NK-92 (cell line): ENCODE results near the gene ARRDC3.

Experiments
- DNase-seq: peaks from one replicate; lab custom pipeline; 2025; ENCODE audit not compliant: unreplicated experiment; lab: John Stamatoyannopoulos, UW

The ARRDC3 gene

GRCh38 chr5:91384671-91385430 is 1.7 kb upstream of the ARRDC3 start:
- DNase-seq = no peak

DNA sequence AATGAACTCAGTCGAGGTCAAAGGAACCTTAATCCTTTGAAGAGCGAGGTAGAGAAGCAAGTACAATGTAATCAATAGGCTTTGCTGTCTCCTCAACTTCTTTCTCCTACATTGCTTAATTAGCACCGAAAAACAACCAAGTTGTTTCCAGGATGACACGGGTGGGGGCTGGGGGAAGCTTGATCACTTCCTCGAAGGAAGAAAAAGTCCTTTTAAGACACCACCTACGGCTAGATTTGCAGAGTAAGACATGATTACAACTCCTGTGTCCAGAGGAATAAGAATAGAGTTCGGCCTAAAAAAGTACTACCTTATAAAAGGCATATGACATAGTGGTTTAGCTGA is 811 bp upstream of the ARRDC3 start:
- DNase-seq = no peak

- no peak for DNase-seq
Observed at GRCh38 chr5:91382530-91383026, 539 bp downstream of the ARRDC3 start.

DNA sequence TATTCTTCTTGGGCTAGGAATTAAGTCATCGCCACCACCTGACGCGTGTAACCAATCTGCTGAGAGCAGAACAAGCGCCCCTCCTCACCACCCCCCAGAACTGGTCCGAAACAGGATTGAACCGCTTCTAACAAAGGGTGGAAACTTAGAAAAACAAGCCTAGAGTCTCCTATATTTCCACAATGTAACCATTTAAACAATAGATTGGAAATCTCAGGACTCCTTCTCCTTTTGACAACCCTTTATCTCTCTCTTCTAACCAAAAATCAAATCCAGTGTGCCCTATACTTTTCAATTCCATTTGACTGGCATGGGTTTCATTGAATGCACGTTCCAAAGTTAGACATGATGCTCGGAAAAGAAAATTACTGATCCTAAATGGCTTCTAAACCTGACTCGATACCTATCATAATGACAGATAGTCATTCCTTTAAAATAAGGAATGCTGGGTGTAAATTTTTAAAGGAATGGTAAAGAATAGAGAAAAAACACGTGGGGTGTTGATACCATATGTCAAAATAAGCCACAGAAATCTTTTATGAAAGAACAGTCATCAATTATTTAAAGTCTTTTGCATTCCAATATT is 1.2 kb downstream of the ARRDC3 start:
- peak; percentile 14 for DNase-seq

DNA sequence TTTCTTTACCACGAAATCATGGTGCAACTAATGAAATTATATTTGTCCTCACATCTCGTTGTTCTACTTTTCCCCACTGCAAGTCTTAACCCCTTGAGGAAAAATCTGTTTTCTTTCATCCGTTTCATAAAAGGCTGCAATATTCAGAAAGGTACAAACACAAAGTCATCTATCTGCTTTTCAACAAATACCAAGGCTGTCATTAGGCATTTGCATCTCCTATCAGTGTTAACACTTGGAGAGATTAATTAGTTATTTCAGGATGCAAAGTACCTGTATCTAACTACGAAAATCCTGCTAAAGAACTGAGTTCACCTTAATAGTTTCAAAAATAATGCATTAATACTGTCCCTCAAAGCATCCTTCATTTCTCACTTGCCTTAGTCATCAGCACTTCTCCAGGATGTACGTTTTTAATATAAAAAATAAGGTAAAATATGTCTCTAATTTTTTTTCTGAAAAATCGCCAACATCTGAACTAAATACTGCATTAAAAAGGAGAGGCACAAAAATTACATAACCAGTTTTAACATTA is 1.8 kb downstream of the ARRDC3 start:
- no peak for DNase-seq

GRCh38 chr5:91380491-91381238 is 2.5 kb downstream of the ARRDC3 start:
- DNase-seq = peak; percentile 80

- peak; percentile 75 for DNase-seq
Observed at GRCh38 chr5:91379914-91380490, 3.1 kb downstream of the ARRDC3 start.

- no peak for DNase-seq
Observed at GRCh38 chr5:91379246-91379913, 3.7 kb downstream of the ARRDC3 start.

DNA sequence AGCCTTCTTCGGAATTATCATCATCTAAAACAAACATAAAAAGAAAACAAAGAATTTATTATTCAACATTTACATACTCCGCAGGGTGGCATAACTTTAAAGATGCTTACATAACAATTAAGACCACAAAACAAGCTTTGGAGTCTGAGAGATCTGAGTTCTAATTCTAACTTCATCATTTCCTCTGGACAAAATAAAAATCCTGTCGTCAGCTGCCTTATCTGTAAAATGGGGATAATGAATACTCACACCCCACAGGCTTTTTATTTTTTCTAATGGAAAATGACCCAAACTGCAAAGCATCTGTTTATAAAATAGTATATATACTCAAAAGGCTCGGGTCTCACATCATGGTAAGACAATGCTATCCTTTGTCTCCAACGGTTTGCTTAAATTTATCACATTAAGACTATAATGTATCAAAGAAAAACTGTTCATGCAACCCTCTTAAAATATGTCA is 4.3 kb downstream of the ARRDC3 start:
- no peak for DNase-seq

DNA sequence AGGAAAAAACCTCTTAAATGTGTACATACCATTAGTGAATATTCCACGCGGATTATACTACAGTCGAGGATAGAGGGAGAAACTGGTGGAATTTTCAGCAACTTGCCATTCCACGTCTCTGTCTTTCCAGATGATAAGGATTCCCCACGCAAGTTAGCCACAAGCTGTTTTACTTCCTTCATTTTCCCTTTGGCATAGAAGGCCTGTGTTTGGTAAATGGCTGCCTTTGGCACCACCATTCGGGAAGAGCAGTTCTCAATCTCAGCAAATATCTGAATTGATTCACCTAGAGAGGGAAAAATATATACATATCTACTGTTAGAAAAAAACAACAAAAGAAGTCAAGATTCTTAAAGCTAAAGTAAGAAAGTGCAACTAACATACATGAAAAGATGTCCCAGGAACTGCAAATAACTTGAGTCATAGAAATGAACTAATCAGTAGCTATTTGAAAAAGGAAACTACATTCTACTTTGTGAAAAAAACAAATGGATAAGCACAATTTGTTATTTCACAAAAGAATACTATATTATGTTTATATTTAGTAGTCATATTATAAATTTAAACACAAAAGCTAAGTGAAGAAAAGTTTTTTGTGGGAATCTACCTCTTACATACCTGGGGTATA is 8.1 kb downstream of the ARRDC3 start:
- DNase-seq = no peak

DNA sequence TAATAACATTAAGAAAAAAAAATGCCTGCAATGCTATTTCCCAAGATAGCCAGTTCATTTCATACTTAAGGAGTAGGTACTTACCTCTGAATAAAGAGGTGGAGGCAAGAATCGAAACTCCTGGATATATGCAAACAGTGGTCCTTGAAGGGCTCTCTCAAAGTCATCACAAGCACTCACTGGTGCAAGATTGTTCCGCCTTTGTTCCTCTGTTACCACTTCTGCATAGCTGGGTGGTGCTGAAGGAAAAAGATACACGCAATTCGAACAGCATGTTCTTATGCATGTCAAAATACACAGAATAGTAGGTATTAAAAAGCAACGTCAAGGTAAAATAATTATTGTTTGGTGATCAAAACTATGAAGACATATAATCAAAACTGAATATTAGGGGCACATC is 9.5 kb downstream of the ARRDC3 start:
- DNase-seq = no peak

- DNase-seq = no peak
Observed at GRCh38 chr5:91373006-91373405, 10.1 kb downstream of the ARRDC3 start.

DNA sequence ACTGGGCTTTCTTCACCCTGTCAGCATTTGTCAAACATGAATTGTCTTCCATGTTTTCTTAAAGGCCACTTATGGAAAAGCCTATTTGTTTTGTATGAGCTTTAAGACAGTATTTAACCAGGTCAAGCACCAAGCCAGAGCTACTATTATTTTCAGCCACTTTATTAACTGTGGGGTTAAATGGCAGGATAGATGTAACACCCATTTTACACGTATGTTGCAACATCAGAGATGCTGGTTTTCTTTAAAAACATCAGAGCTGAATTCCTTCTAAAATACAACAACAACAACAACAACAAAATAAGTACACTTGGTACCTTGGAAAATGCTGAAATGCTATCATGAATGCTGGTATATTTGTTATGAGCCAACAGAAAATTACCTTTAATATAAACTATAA is 13.6 kb downstream of the ARRDC3 start:
- no peak for DNase-seq

GRCh38 chr5:91367908-91368648 is 15.0 kb downstream of the ARRDC3 start:
- DNase-seq = no peak

- no peak for DNase-seq
Observed at GRCh38 chr5:91367344-91367743, 15.8 kb downstream of the ARRDC3 start.

DNA sequence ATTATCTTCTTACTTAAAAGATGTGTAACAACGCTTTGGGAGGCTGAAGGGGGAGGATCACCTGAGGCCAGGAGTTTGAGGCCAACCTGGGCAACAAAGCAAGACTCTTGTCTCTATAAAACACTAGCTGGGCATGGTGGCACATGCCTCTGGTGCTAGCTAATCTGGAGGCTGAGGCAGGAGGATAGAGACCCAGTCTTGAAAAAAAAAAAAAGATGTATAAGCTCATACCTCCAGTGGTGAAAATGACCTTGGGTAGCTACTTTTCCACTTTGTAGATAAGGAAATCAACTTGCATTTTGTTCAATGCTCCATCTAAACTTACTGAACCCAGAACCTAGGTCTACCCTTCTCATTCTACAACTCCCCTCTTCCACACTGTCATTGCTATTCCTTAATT is 16.6 kb downstream of the ARRDC3 start:
- DNase-seq = no peak

DNA sequence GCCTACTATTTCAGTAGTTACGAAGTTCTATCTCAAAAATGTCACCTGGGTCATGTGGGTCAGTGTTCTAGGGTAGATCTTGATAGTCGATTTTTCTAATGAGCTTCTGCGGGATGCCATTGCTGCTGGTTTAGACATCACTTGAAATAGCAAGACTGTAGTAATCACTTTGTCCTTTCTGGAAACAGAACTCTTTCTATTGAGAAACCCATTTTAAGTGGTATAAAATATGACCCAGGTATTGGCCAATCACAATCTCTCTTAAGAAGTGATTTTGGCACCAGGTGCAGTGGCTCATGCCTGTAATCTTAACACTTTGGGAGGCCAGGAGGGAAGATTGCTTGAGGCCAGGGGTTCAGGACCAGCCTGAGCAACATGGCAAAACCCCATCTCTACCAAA is 17.6 kb downstream of the ARRDC3 start:
- DNase-seq = no peak

DNA sequence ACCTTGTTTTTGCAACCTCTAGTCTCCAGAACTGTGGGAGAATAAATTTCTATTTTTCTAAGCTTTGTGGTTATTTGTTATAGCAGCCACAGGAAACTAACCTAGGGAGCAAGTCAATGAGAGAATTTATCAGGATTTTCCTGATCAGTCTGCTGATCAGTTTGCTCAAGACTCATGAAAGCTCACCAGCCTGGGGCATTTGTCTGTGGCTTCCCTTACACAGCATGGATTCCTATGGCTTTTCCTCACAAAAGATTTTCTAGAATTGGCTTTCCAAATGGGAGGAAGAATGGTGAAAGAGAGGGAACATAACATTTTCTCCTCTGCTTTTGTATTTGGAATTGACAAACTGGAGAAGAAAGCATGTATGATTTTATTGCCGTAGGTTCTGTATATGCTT is 20.2 kb downstream of the ARRDC3 start:
- DNase-seq = no peak

DNA sequence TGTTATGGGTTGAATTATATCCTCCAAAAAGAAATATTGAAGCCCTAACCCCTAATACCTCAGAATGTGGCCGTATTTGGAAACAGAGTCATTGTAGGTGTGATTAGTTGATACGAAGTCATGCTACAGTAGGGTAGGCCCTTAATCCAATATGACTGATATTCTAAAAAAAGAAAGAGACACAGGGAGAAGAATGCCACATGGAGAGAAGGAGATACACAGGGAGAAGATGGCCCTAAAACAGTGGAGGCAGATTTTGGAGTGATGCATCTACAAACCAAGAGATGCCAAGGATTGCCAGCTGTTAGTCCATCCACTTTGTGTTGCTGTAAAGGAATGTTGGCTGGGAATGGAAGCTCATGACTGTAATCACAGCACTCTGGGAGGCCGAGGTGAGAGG is 21.3 kb downstream of the ARRDC3 start:
- no peak for DNase-seq
